AG10803 (cell line): ENCODE measurements around the gene APOL2.

Source experiments
- DNase-seq: peaks from one replicate; pipeline ENCODE4 v3.0.0; 2010; ENCODE audit warnings: low read depth
- H3K4me3 ChIP-seq: 2 replicates; pipeline ENCODE4 v1.5.1; 2011; ENCODE audit warnings: mild to moderate bottlenecking, low read length, control low read depth
- TF ChIP-seq, protein P1 (sequence below): conservative IDR thresholded peaks from 2 replicates; pipeline ENCODE4 v1.5.1; 2011; ENCODE audit warnings: mild to moderate bottlenecking, low read length, control low read depth, inconsistent platforms

Gene APOL2

DNA sequence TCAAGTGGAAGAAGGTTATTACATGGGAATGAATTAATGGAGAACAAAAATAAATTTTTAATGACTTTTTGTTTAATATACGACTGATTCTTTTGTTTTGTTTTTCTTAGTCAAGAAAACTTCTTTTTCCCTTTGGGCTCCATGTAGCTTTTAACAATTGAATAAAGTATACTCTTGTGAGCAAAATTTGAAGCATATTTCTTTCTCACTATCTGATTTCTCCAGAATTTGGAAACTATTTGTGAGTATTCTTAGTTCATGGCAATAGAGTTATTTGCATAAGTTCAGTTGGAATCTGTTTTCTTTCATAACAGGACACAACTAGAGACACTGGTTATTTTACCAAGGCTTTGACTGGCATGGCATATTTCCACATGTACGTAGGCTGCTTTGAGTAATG lies 9.8 kb upstream of the APOL2 start:
- H3K4me3 ChIP-seq = no peak overlapping the region

DNA sequence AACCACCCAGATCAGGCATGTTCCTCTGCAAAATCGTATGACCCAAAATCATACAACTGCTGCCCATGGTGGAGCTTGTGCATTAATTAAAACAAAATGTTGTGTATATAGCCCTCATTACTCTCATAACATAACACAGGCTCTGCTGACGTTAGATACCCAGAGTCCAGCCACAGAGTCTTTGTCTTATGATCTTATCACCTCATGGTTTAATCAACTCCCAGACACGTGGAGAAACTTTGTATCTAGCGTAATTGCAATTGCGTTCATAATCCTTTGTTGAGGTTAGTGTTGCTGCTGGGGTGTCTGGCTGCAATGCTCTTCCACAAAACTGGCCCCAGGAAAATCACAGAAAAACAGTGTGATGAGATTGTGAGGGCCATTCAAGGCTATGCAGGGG lies 8.6 kb upstream of the APOL2 start:
- no peak for DNase-seq
- TF ChIP-seq, protein P1, sequence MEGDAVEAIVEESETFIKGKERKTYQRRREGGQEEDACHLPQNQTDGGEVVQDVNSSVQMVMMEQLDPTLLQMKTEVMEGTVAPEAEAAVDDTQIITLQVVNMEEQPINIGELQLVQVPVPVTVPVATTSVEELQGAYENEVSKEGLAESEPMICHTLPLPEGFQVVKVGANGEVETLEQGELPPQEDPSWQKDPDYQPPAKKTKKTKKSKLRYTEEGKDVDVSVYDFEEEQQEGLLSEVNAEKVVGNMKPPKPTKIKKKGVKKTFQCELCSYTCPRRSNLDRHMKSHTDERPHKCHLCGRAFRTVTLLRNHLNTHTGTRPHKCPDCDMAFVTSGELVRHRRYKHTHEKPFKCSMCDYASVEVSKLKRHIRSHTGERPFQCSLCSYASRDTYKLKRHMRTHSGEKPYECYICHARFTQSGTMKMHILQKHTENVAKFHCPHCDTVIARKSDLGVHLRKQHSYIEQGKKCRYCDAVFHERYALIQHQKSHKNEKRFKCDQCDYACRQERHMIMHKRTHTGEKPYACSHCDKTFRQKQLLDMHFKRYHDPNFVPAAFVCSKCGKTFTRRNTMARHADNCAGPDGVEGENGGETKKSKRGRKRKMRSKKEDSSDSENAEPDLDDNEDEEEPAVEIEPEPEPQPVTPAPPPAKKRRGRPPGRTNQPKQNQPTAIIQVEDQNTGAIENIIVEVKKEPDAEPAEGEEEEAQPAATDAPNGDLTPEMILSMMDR = no peak
- H3K4me3 ChIP-seq = no peak overlapping the region

More for the DNA sequence above, 9.8 kb upstream of the APOL2 start:
- no peak for DNase-seq
- TF ChIP-seq, protein P1 = no peak

DNA sequence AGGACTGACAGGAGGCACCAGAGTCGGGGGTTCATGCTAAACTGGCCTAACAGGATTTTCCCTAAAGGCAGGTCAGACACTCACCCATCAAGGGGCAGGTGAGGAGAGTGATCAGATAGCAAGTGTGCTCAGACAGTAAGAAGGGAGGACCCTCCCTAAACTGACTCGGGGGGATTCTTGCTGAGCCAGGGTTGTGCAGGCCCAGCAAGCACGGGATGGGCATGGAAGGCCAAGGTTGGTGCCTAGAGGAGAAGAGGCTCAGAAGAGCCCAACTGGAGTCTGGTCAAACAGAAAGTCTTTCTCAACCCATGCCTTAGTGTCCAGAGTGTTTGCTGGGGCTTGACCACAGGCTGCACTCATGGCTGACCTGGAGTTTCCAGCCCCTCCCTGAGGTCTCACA lies 7.4 kb upstream of the APOL2 start:
- TF ChIP-seq, protein P1 = no peak
- no peak for DNase-seq

DNA sequence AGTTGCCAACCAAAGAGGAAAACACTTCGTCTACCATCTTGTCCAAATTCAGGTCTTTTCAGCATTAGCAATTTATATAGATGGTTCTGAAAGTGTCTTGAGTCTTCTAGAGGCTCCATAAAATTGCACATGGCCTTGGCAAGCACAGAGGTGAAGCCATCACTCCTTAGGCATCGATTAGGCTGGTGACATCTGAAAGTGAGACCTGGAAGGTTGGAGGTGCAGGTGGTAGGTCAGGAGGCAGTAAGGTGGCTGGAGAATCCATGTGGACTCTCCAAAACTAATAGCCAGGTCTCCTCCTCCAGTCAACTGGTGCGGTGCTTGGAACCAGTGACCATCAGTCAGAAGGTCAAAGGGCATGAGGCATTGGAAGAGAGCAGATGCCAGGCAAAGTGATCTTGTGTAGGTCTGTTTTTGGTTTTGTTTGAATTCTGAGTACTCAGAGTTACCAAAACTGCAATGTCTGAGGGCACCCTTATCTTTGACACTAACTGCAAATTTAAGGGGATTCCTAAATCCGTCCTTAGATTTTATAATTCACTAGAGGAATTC lies 6.6 kb upstream of the APOL2 start:
- no peak overlapping the region for H3K4me3 ChIP-seq
- no peak for DNase-seq
- TF ChIP-seq, protein P1 = no peak

More for the DNA sequence above, 7.4 kb upstream of the APOL2 start:
- H3K4me3 ChIP-seq = no peak overlapping the region

DNA sequence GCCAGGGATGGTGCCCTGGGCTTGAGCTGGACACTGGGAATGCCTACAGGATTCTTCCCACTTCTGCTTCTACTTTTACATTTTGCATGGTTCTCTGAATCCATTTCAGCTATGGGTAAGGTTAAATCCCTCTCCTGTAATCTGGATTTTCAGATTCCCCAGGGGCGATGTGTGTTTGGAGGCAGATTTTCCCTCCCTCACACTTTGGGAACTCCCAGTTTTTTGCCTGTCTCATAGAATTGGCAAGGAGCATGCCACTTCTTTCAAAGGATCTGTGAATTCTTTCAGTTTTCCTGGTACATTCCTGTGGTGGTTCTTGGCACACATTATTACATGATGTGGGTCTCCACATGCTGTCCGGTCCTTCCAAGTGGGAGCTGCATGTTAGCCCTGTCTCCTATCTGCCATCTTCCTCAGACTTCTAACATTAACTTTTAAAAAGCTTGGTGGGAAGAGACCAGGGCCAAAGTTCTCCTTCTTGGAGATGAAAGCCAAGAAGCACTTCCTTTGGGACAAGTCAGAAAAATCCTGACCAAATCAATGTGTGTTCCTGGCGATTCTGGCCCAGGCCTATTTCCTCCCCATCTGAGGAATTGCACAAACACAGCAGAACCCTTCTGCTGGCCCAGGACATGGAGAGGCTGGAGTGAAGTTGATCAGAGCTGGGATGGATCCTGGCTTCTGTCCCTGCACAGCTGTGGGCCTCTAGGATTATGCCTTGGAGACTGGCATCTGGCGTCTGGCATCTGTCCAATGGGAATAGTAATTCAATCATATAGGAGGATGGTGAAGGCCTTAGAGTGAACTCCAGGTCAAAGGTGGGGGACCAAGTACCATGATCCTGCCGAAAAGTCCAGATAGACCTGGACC lies 5.4 kb upstream of the APOL2 start:
- DNase-seq = peak; percentile 88
- TF ChIP-seq, protein P1 = no peak
- no peak overlapping the region for H3K4me3 ChIP-seq

DNA sequence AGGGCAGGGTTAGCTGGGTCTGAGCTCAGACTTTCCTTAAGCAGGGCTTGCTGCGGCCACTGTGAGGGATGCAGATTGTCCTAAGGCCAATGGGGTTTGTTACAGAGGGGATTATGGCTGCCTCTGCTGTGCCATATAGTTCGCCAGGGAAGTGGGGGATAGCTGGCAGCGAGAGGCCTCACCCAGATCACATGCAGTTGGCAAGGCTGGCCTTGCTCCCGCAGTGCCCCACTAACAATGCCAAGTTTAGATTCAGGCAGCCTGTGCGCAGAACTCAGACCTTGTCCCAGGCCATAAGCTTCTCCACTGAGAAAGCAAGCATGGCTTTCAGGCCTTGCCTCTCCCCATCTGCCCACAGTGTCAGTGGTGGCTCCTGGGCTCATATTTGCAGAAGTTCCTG lies 4.7 kb upstream of the APOL2 start:
- TF ChIP-seq, protein P1 = no peak
- no peak for DNase-seq
- no peak overlapping the region for H3K4me3 ChIP-seq

DNA sequence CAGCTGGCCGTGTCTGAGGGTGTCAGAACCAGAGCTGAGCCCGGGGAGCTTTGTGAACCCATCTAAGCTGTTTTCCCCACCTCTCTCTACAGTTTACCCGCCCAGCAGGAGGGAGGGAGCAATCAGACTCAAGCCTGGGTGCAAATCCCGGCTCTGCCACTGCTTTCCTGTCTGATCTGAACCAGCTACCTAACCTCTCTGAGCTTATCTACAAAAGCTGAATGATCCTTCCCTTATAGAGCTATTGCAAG lies 252 bp downstream of the APOL2 start:
- H3K4me3 ChIP-seq = peak overlapping the region; percentile 74
- TF ChIP-seq, protein P1 = no peak
- DNase-seq = no peak
